OCI-LY7 (cell line): Measurements from ENCODE around the gene NCAPD2.

Source experiments
- CTCF ChIP-seq: fragments of 200-600 bp; sonication (generic); conservative IDR thresholded peaks from 2 replicates; pipeline ENCODE4 v1.5.1; 2014; ENCODE audit warnings: mild to moderate bottlenecking, antibody characterized with exemption, low read length, moderate library complexity, mixed read lengths
- EZH2phosphoT487 ChIP-seq: fragments of 200-600 bp; sonication (generic); IDR thresholded peaks from 2 replicates; pipeline ENCODE4 v1.6.1; 2018; ENCODE audit warnings: low read depth, borderline replicate concordance, mild to moderate bottlenecking, mixed run types, antibody characterized with exemption, low read length, moderate library complexity, mixed read lengths

- no peak for TF ChIP-seq CTCF
- TF ChIP-seq EZH2phosphoT487 = no peak
These were observed 15.5 kb upstream of the NCAPD2 start for GRCh38 chr12:6478416-6478815.
